ENCODE results near the gene RREB1.

DNA sequence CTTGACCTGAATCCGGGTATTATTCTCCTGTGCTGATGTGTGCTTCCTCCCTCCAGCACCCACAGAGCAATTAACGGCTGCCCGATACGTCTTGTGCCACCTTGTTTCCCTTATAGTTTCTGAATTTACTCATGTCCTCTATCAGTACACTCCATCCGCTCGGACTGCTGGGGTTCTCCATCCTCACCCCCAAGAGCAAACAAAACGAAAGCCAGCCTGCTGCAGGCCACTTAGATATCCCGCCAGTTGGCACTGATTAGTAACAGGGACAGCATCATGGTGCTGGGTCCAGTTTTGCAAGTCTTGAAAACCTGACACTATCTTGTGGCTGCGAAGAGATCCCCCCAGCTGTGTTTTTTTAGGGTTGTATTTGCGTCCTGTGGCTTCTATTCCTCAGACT, 133.4 kb downstream of the RREB1 start:
- no peak for TF ChIP-seq POLR2AphosphoS5 (IDR thresholded peaks at IDR 0.05)
- TF ChIP-seq POLR2A (IDR thresholded peaks at IDR 0.05): no peak

Data from suprapubic skin (tissue), 4 donors.